Nephron progenitor cell (in vitro differentiated cells): ENCODE data around the gene ZNF18.

Experiments
- DNase-seq: peaks from one replicate; pipeline ENCODE4 v3.0.0; 2021
- H3K27ac Mint-ChIP-seq: 2 replicates; pipeline ENCODE4 v1.8.0; 2021; ENCODE audit warnings: mild to moderate bottlenecking, moderate library complexity, mixed read lengths
- H3K27me3 Mint-ChIP-seq: 2 replicates; pipeline ENCODE4 v1.8.0; 2021; ENCODE audit warnings: mild to moderate bottlenecking, low read depth, mixed read lengths; ENCODE audit not compliant: poor library complexity
- H3K36me3 Mint-ChIP-seq: 2 replicates; pipeline ENCODE4 v1.8.0; 2021; ENCODE audit warnings: low read depth, mixed read lengths
- H3K4me1 Mint-ChIP-seq: 2 replicates; pipeline ENCODE4 v1.8.0; 2021; ENCODE audit warnings: mixed read lengths
- H3K4me3 Mint-ChIP-seq: 2 replicates; pipeline ENCODE4 v1.8.0; 2021; ENCODE audit warnings: mild to moderate bottlenecking, moderate library complexity, mixed read lengths
- H3K9me3 Mint-ChIP-seq: 2 replicates; pipeline ENCODE4 v1.8.0; 2021; ENCODE audit warnings: mild to moderate bottlenecking, moderate library complexity, mixed read lengths
- CTCF ChIP-seq: fragments of 200-600 bp; sonication (generic); IDR thresholded peaks from 2 replicates; pipeline ENCODE4 v1.5.0; 2021; ENCODE audit warnings: antibody characterized with exemption

ZNF18 gene, protein sequence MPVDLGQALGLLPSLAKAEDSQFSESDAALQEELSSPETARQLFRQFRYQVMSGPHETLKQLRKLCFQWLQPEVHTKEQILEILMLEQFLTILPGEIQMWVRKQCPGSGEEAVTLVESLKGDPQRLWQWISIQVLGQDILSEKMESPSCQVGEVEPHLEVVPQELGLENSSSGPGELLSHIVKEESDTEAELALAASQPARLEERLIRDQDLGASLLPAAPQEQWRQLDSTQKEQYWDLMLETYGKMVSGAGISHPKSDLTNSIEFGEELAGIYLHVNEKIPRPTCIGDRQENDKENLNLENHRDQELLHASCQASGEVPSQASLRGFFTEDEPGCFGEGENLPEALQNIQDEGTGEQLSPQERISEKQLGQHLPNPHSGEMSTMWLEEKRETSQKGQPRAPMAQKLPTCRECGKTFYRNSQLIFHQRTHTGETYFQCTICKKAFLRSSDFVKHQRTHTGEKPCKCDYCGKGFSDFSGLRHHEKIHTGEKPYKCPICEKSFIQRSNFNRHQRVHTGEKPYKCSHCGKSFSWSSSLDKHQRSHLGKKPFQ

GRCh38 chr17:11997147-11997971 lies at the start of gene ZNF18:
Gene ZNF18, minus strand, starts transcription at chr17:11997475. Its CDS starts 4,646 bp downstream, at chr17:11992829.
- peak; percentile 97 for DNase-seq
- peaks cover 22% of the 10 kb centered on the region for H3K4me1 Mint-ChIP-seq
- H3K27me3 Mint-ChIP-seq: peaks cover 4% of the 10 kb centered on the region
- no peak for TF ChIP-seq CTCF
- peak within 1 kb of the TSS; percentile 97 for H3K27ac Mint-ChIP-seq
- H3K4me3 Mint-ChIP-seq: peak within 1 kb of the TSS; percentile 90
- H3K36me3 Mint-ChIP-seq: peaks cover 9% of the 10 kb centered on the region
- no peaks in the 10 kb centered on the region for H3K9me3 Mint-ChIP-seq

GRCh38 chr17:12046786-12047185 lies 49.5 kb upstream of the ZNF18 start:
- TF ChIP-seq CTCF: no peak
- Mint-ChIP-seq H3K36me3 (peaks cover 10% of the 10 kb centered on the region), H3K4me1 (peaks cover 23% of the 10 kb centered on the region), H3K27me3 (no peaks in the 10 kb centered on the region), H3K9me3 (peaks cover 3% of the 10 kb centered on the region), H3K4me3 (no peak overlapping the region), H3K27ac (no peak overlapping the region)
- no peak for DNase-seq

- no peak for DNase-seq
- TF ChIP-seq CTCF: no peak
- Mint-ChIP-seq H3K4me1 (peaks cover 10% of the 10 kb centered on the region), H3K27me3 (no peaks in the 10 kb centered on the region), H3K4me3 (no peak overlapping the region), H3K27ac (no peak overlapping the region), H3K9me3 (peaks cover 3% of the 10 kb centered on the region), H3K36me3 (peaks cover 15% of the 10 kb centered on the region)
These were observed 46.4 kb upstream of the ZNF18 start for GRCh38 chr17:12043702-12044101.

DNA sequence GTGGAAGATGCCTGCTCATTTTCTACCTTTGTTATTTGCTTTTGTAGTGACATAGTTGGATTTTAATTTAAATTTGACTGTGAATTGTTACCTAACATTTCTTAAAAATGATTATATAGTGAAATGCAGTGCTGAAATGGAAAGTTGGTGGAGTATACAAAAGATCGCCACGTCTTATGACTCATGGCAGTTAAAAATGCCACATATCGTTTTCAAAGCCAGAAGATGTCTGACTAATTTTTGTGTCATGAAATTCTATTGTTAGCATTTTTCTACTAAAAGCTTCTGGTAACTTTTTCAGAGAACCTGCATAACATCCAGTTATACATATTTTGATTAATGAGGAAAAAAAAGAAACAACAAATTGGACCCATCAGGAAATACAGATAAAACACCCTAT lies 44.0 kb upstream of the ZNF18 start:
- no peak for TF ChIP-seq CTCF
- Mint-ChIP-seq H3K27me3 (no peaks in the 10 kb centered on the region), H3K4me3 (no peak overlapping the region), H3K27ac (no peak overlapping the region), H3K4me1 (peaks cover 14% of the 10 kb centered on the region), H3K36me3 (peaks cover 22% of the 10 kb centered on the region), H3K9me3 (peaks cover 3% of the 10 kb centered on the region)
- DNase-seq: no peak

DNA sequence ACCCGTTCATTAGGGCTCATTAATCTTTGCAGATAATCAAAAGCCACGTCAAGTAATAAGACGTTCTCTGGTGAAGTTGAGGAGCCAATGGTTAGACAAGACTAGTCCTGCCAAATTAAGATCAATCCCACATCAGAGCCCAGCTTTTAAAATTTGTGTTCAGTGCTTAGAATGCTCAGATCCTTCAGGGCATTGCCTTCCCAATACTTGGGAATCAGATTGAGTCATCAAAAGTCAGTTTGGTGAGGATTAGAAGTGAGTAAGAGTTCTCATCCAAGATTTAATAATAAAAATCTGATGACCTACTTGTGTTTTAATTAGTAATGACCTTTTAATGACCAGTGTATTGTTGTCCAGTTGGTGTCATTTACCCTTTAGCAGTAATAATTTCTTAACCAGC lies 43.2 kb upstream of the ZNF18 start:
- Mint-ChIP-seq H3K27me3 (no peaks in the 10 kb centered on the region), H3K36me3 (peaks cover 23% of the 10 kb centered on the region), H3K4me3 (no peak overlapping the region), H3K27ac (no peak overlapping the region), H3K4me1 (peaks cover 9% of the 10 kb centered on the region), H3K9me3 (peaks cover 3% of the 10 kb centered on the region)
- no peak for DNase-seq
- TF ChIP-seq CTCF: no peak
